ENCODE results near the gene GALNT2. TPM values are rescaled to one million over a fixed set of nuclear protein-coding genes. Genes with fewer than 3 reads are reported as not detected.

The GALNT2 gene
- total and polyA plus RNA-seq, 2 experiments from 2014 or later: 17.8 to 48.3 TPM

DNA sequence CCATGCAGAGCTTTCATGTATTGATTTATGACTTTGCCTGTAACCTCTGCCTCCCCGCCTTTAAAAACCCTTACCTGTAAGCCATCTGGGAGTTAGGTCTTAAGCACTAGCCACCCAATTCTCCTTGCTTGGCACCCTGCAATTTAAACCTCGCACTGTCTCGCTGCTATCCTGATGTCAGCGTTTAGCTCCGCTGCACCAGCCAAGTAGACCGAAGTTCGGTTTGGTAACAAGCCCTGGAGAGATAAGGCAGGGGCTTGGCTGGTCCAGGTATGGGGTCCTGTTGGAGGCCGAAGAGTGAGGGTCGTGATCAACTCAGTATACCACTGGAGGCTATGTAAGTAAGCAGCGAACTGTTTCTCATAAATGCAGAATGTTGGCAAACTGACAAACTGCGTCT is 64.4 kb downstream of the GALNT2 start:
- Mint-ChIP-seq H3K27me3 (ENCODE audit: insufficient read depth, low read depth, poor library complexity) (peaks cover 14% of the 10 kb centered on the region), H3K27ac (no peak overlapping the region; the same call in 1 of the 2 replicates), H3K9me3 (no peaks in the 10 kb centered on the region), H3K4me1 (peaks cover 50% of the 10 kb centered on the region), H3K36me3 (ENCODE audit: low read depth) (peaks cover 2% of the 10 kb centered on the region; the same call in 2 of the 3 replicates), H3K4me3 (no peak overlapping the region)
- ATAC-seq (no peak), DNase-seq (ENCODE audit: low spot score) (no peak)
- no peaks in the 10 kb centered on the region for H3K9me2 ChIP-seq (ENCODE audit: insufficient read depth)
- H4K20me1 ChIP-seq (replicated peaks; ENCODE audit: insufficient read depth): peaks cover 7% of the 10 kb centered on the region; the same call in 1 of the 2 replicates
- TF ChIP-seq, protein P1, sequence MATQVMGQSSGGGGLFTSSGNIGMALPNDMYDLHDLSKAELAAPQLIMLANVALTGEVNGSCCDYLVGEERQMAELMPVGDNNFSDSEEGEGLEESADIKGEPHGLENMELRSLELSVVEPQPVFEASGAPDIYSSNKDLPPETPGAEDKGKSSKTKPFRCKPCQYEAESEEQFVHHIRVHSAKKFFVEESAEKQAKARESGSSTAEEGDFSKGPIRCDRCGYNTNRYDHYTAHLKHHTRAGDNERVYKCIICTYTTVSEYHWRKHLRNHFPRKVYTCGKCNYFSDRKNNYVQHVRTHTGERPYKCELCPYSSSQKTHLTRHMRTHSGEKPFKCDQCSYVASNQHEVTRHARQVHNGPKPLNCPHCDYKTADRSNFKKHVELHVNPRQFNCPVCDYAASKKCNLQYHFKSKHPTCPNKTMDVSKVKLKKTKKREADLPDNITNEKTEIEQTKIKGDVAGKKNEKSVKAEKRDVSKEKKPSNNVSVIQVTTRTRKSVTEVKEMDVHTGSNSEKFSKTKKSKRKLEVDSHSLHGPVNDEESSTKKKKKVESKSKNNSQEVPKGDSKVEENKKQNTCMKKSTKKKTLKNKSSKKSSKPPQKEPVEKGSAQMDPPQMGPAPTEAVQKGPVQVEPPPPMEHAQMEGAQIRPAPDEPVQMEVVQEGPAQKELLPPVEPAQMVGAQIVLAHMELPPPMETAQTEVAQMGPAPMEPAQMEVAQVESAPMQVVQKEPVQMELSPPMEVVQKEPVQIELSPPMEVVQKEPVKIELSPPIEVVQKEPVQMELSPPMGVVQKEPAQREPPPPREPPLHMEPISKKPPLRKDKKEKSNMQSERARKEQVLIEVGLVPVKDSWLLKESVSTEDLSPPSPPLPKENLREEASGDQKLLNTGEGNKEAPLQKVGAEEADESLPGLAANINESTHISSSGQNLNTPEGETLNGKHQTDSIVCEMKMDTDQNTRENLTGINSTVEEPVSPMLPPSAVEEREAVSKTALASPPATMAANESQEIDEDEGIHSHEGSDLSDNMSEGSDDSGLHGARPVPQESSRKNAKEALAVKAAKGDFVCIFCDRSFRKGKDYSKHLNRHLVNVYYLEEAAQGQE (IDR thresholded peaks at IDR 0.05; ENCODE audit: unreplicated experiment): no peak
- TF ChIP-seq, protein P2, sequence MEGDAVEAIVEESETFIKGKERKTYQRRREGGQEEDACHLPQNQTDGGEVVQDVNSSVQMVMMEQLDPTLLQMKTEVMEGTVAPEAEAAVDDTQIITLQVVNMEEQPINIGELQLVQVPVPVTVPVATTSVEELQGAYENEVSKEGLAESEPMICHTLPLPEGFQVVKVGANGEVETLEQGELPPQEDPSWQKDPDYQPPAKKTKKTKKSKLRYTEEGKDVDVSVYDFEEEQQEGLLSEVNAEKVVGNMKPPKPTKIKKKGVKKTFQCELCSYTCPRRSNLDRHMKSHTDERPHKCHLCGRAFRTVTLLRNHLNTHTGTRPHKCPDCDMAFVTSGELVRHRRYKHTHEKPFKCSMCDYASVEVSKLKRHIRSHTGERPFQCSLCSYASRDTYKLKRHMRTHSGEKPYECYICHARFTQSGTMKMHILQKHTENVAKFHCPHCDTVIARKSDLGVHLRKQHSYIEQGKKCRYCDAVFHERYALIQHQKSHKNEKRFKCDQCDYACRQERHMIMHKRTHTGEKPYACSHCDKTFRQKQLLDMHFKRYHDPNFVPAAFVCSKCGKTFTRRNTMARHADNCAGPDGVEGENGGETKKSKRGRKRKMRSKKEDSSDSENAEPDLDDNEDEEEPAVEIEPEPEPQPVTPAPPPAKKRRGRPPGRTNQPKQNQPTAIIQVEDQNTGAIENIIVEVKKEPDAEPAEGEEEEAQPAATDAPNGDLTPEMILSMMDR (conservative IDR thresholded peaks at IDR 0.05; ENCODE audit: low read depth in 2 of 2): no peak
- no peak for TF ChIP-seq POLR2AphosphoS5 (IDR thresholded peaks at IDR 0.05; ENCODE audit: low read depth)
- no peak for TF ChIP-seq NANOG (IDR thresholded peaks at IDR 0.05; ENCODE audit: borderline replicate concordance)
- TF ChIP-seq CREB1 (CRISPR knock-in tag; IDR thresholded peaks at IDR 0.05; ENCODE audit: low read depth): no peak
- TF ChIP-seq EZH2phosphoT487 (IDR thresholded peaks at IDR 0.05; ENCODE audit: unreplicated experiment): no peak
- TF ChIP-seq STAT1 (IDR thresholded peaks at IDR 0.05; ENCODE audit: unreplicated experiment): no peak
- no peak for TF ChIP-seq JUNB (IDR thresholded peaks at IDR 0.05; ENCODE audit: unreplicated experiment)
- TF ChIP-seq, protein P3, sequence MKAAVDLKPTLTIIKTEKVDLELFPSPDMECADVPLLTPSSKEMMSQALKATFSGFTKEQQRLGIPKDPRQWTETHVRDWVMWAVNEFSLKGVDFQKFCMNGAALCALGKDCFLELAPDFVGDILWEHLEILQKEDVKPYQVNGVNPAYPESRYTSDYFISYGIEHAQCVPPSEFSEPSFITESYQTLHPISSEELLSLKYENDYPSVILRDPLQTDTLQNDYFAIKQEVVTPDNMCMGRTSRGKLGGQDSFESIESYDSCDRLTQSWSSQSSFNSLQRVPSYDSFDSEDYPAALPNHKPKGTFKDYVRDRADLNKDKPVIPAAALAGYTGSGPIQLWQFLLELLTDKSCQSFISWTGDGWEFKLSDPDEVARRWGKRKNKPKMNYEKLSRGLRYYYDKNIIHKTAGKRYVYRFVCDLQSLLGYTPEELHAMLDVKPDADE (IDR thresholded peaks at IDR 0.05): no peak
- TF ChIP-seq ZNF331 (CRISPR knock-in tag; IDR thresholded peaks at IDR 0.05; ENCODE audit: low read depth): no peak
- TF ChIP-seq ZNF114 (CRISPR knock-in tag; IDR thresholded peaks at IDR 0.05): no peak
- TF ChIP-seq, protein P4, sequence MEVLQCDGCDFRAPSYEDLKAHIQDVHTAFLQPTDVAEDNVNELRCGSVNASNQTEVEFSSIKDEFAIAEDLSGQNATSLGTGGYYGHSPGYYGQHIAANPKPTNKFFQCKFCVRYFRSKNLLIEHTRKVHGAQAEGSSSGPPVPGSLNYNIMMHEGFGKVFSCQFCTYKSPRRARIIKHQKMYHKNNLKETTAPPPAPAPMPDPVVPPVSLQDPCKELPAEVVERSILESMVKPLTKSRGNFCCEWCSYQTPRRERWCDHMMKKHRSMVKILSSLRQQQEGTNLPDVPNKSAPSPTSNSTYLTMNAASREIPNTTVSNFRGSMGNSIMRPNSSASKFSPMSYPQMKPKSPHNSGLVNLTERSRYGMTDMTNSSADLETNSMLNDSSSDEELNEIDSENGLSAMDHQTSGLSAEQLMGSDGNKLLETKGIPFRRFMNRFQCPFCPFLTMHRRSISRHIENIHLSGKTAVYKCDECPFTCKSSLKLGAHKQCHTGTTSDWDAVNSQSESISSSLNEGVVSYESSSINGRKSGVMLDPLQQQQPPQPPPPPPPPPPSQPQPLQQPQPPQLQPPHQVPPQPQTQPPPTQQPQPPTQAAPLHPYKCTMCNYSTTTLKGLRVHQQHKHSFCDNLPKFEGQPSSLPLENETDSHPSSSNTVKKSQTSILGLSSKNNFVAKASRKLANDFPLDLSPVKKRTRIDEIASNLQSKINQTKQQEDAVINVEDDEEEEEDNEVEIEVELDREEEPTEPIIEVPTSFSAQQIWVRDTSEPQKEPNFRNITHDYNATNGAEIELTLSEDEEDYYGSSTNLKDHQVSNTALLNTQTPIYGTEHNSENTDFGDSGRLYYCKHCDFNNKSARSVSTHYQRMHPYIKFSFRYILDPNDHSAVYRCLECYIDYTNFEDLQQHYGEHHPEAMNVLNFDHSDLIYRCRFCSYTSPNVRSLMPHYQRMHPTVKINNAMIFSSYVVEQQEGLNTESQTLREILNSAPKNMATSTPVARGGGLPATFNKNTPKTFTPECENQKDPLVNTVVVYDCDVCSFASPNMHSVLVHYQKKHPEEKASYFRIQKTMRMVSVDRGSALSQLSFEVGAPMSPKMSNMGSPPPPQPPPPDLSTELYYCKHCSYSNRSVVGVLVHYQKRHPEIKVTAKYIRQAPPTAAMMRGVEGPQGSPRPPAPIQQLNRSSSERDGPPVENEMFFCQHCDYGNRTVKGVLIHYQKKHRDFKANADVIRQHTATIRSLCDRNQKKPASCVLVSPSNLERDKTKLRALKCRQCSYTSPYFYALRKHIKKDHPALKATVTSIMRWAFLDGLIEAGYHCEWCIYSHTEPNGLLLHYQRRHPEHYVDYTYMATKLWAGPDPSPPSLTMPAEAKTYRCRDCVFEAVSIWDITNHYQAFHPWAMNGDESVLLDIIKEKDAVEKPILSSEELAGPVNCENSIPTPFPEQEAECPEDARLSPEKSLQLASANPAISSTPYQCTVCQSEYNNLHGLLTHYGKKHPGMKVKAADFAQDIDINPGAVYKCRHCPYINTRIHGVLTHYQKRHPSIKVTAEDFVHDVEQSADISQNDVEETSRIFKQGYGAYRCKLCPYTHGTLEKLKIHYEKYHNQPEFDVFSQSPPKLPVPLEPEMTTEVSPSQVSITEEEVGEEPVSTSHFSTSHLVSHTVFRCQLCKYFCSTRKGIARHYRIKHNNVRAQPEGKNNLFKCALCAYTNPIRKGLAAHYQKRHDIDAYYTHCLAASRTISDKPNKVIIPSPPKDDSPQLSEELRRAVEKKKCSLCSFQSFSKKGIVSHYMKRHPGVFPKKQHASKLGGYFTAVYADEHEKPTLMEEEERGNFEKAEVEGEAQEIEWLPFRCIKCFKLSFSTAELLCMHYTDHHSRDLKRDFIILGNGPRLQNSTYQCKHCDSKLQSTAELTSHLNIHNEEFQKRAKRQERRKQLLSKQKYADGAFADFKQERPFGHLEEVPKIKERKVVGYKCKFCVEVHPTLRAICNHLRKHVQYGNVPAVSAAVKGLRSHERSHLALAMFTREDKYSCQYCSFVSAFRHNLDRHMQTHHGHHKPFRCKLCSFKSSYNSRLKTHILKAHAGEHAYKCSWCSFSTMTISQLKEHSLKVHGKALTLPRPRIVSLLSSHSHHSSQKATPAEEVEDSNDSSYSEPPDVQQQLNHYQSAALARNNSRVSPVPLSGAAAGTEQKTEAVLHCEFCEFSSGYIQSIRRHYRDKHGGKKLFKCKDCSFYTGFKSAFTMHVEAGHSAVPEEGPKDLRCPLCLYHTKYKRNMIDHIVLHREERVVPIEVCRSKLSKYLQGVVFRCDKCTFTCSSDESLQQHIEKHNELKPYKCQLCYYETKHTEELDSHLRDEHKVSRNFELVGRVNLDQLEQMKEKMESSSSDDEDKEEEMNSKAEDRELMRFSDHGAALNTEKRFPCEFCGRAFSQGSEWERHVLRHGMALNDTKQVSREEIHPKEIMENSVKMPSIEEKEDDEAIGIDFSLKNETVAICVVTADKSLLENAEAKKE (CRISPR knock-in tag; IDR thresholded peaks at IDR 0.05): no peak
- no peak for TF ChIP-seq EZH2 (IDR thresholded peaks at IDR 0.05; ENCODE audit: low read depth, unreplicated experiment)
- H3K4me3 ChIP-seq: no peak overlapping the region
- no peak overlapping the region for H2AFZ ChIP-seq
- no peak overlapping the region for H3K27ac ChIP-seq (ENCODE audit: low read depth)
- H3K27me3 ChIP-seq (ENCODE audit: insufficient read depth): no peaks in the 10 kb centered on the region
- no peak overlapping the region for H3K4me2 ChIP-seq
- H3K4me1 ChIP-seq (ENCODE audit: insufficient read depth): peaks cover 9% of the 10 kb centered on the region; the same call in 1 of the 2 replicates
- no peaks in the 10 kb centered on the region for H3F3A ChIP-seq (replicated peaks; ENCODE audit: low read depth)
- H3K79me2 ChIP-seq (replicated peaks; ENCODE audit: insufficient read depth): peaks cover 70% of the 10 kb centered on the region
- no peaks in the 10 kb centered on the region for H3K36me3 ChIP-seq (ENCODE audit: insufficient read depth)

All from GM23338 (cell line).